ENCODE measurements around the gene RAP2A.

The RAP2A gene

DNA sequence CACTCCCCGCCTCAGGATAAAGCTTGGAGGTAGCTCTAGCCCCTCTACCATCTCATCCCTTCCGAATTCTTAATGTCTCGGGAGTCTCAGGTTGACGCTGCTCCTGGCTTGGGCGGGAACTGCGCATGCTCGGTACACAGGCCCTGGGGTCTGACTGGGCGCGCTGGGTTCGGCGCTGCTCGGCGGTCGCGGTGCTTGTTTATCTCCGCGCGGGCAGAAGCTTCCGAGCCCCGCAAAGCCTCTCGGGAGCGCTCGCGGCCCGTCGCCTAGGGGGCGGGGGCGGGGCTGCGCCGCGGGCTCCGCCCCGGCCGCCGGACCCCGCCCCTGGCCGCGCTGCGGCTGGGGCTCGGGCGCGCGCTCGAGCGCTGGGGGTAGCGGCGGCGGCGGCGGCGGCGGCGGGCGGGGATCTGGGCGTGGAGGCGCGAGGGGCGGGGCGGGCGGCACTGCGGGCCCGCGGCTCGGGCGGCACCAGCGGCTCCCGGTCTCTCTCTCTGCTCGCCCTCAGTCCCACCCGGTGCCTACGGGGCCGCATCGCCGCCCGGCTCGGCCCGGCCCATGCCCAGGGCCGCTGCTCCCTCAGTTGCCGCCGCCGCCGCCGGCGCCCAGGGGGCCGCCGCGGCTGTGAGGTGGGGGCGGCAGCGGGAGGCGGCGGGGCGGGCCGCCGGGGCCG is at the start of gene RAP2A:
RAP2A (plus strand) TSS at position 443 of the 670 bp plus-strand sequence. CDS start 302 bp downstream, outside the sequence.
- peak; percentile 95 for DNase-seq

- DNase-seq: no peak
Observed at GRCh38 chr13:97384371-97384770, 49.6 kb upstream of the RAP2A start.

- DNase-seq: no peak
Observed at GRCh38 chr13:97385146-97385545, 48.8 kb upstream of the RAP2A start.

GRCh38 chr13:97385854-97386253 is 48.1 kb upstream of the RAP2A start:
- DNase-seq: no peak

DNA sequence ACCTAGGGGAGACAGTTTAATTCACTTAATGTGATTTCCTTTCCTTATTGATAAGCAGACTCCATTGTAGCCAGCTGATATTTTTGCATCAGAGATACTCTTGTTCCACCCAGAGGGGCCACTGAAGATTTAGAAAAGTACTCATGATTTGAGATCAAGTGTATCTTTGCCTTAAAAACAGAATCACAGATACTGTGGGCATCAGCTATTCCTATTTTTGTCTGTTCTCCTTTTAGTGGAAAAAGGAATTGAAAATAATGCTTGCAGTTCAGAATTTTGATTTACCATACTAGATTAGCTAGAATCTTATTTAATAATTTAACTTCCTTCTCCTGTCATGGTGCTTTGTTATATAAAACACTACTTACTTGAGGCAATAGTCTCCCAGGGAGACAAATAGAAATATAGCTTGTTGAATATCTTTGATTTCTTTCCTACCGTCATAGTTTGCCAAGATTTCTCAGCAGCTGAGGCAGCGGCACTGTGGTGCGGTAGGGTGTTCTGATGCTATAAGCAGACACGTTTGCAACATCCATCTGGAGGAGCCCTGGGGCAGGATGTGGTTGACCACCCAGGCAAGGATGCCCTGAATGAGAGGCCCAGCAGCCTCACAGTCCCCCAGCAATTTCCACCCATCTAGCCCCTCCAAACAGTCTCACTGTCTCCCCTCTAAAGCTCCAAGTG is 47.0 kb upstream of the RAP2A start:
- no peak for DNase-seq

GRCh38 chr13:97387485-97387839 is 46.5 kb upstream of the RAP2A start:
- DNase-seq: no peak

GRCh38 chr13:97387890-97388289 is 46.1 kb upstream of the RAP2A start:
- DNase-seq: no peak

GRCh38 chr13:97388373-97388772 is 45.6 kb upstream of the RAP2A start:
- DNase-seq: no peak

- no peak for DNase-seq
Observed at GRCh38 chr13:97390941-97391600, 42.9 kb upstream of the RAP2A start.

DNA sequence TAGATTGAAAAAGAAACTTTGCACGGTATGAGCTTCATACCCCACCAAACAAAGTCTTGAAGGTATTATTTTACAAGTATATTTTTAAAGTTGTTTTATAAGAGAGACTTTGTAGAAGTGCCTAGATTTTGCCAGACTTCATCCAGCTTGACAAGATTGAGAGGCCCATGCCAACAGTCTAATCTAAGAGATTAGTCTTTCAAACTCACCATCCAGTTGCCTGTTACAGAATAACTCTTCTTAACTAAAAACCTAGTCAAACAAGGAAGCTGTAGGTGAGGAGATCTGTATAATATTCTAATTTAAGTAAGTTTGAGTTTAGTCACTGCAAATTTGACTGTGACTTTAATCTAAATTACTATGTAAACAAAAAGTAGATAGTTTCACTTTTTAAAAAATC is 41.9 kb upstream of the RAP2A start:
- no peak for DNase-seq

DNA sequence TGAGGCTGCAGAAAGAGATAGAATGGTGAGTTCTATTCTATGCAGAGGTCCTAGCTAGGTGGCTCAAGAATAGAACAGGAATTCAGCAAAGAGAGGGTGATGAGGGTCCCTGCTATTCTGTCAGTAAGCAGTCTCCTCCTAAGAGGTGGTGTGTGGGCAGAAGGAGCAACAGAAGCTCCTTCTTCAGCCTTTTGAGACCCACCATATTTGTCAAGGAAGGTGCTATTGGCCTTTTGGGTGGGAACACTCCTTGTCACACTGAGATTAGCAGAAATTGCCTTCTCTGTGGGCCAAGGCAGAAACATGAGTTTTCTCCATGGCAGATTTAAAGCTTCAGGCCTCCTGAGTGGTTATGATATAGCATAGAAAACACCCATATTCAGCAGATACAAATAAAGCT is 39.4 kb upstream of the RAP2A start:
- no peak for DNase-seq

DNA sequence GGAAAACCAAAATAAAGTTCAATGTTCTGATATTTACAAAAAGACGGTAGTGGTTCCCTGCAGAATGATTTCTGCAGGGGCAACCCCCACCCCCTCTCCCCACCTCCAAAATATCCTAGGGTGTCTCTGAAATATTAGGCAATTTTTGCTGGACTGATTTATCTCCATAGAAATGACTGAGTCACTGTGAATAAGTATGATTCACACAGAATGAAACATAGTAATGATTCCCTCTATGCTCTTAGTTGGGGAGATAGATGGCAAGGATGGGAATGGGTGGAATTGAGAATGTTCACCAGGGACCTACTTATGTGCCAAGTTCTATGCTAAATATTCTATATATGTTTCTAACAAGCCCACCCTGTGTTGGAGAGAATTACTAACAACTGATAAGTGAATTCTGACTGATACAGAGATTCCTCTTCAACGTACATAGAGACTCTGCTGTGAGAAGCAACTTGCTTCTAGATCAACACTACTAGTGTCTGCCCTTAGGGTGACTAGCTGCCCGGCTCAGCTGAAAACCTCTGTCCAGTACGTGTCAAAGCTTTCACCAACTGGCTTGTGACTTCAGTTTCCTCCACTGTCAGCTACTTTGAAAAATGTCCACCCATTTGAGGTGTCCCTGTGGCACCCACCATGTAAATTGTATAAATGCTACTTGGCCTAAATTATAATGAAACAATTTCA is 38.4 kb upstream of the RAP2A start:
- DNase-seq: no peak

GRCh38 chr13:97397267-97397666 is 36.7 kb upstream of the RAP2A start:
- no peak for DNase-seq

- no peak for DNase-seq
Observed at GRCh38 chr13:97401421-97401820, 32.5 kb upstream of the RAP2A start.

DNA sequence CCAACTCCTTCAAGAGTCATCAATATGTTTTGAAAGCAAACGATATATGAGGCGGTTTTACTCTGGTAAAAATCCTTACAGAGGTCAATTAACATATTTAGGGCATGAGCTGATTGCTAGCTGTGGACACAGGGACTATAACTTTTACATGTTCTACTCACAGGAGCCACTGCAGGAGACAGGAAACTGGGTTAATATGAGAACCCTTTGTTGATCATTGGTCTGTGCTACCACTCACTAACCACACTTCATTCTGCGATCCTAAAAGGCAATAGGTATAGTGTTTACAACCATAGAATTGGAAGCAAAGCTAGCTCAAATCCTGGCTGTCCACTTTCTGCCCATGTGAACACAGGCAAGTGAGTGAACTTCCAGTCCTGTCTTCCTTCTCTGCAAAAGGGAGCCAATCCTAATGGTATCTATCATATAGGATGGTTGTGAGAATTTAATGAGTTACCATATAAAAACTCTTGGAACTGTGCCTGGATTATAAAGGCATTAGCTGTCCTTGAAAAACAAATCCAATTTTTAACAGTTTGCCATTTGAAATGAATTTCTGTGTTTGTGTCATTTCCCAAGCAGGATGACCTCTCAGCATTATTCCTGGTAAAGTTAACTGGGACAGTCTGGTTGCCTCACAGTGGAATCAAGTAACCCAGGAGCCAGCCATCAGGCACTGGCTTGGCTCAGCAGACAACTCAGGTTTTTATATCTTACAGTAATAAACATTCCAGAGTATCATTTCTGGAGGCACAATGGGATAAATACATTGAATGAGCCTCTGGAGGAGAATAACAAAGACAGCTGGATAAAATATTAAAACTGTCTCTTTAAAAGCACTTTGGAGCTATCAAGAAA is 29.8 kb upstream of the RAP2A start:
- no peak for DNase-seq

DNA sequence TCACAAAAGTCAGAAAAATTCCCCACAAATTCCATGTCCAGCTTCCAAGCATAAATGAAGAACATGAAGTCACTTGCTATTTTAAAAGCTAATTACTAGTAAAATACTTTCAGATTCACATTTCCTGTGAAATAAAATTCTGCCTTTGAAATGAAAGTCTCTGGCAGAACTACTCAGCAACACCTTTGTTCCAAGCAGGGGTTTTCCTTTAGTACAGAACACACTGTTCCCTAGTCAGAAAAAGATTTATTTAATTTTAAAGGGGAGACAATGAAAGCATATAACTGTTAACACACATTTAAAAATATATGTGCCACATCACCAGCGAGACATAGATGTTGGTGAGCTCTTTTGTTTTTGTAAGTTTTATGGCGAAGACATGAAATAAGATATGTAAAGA is 26.4 kb upstream of the RAP2A start:
- no peak for DNase-seq

GRCh38 chr13:97408938-97409337 is 25.0 kb upstream of the RAP2A start:
- DNase-seq: no peak

GRCh38 chr13:97411984-97412383 is 22.0 kb upstream of the RAP2A start:
- no peak for DNase-seq

DNA sequence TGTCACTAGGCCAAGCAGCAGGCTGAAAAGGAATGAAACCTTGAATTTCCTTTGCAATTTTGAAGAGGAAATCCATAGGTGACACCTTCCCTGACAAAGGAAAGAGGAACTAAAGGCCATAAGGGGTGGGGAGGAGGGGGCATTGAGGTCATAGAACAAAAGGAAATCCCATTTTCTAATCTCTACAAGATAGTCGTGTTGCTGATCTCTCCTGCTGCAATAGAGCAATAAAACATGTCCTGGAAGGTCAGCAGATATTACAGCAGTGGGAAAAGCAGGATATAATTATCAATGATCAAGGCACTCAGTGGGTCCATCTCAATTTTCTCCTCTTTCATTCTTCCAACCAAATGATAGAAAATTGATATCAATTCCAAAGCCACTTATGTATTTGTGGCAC is 20.3 kb upstream of the RAP2A start:
- DNase-seq: no peak

DNA sequence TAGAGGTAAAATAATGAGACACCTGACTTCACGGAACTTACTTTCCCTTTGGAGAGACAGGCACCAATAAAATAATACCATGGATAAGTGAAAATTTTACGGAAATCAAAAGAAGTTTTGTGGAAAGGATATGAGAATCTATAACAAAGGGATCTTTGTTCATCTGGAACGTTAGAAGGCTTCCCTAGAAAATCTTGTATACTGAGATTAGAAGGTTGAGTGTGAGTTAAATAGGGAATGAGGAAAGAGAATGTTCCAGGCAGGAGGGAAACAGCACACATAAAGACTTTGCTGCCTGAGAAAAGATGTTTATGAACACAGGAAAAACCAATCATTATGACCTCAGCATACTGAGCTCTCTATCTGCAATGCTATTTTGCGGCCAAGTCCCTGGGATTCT is 19.6 kb upstream of the RAP2A start:
- no peak for DNase-seq

DNA sequence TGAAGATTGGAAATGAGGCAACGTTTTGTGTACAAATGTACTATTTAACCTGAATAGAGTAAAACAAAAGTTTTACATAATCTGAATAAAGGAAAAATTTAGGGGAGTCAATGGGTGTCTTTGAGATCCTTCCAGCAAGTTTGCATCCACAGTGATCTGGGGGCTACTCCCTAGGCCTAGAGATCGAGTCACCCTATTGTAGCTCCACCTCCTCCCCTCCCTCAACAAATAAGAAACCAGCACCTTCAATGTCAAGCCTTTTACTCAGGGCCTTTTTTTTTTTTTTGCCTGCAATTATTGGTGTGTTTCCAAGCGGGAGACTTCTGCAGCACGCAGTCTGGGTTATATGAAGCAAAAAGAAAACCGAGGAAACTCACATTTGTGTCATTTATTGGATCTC is 16.3 kb upstream of the RAP2A start:
- DNase-seq: no peak

GRCh38 chr13:97422118-97423054 is 11.6 kb upstream of the RAP2A start:
- no peak for DNase-seq
